Measurements from ENCODE around the gene SH2D7.

SH2D7 gene

GRCh38 chr15:78131295-78132061 is 39.1 kb downstream of the SH2D7 start, which contains the start of gene CIB2:
Gene CIB2, minus strand, starts transcription at chr15:78131445. Its CDS starts 230 bp downstream, at chr15:78131215.
- Histone ChIP-seq H3K9me3 (ENCODE audit: low read length) (no peaks in the 10 kb centered on the region), H3K4me2 (ENCODE audit: low read length) (peak within 1 kb of the TSS; percentile 85), H4K20me1 (ENCODE audit: insufficient read depth, low read length) (no peaks in the 10 kb centered on the region), H3K4me3 (ENCODE audit: low read depth, low read length, poor library complexity, severe bottlenecking) (peak within 1 kb of the TSS; percentile 75), H3K36me3 (ENCODE audit: insufficient read depth, low read length) (no peaks in the 10 kb centered on the region), H3K4me1 (ENCODE audit: insufficient read depth, low read length, severe bottlenecking) (peaks cover 12% of the 10 kb centered on the region), H3F3A (ENCODE audit: insufficient read depth, low read length) (no peaks in the 10 kb centered on the region), H3K27me3 (ENCODE audit: insufficient read depth, low read length) (no peaks in the 10 kb centered on the region), H3K27ac (ENCODE audit: low read depth, low read length, poor library complexity, severe bottlenecking) (no peak within 1 kb of the TSS), H3K9me2 (ENCODE audit: low read depth, low read length) (no peaks in the 10 kb centered on the region), H3K79me2 (ENCODE audit: insufficient read depth, low read length) (no peaks in the 10 kb centered on the region), H2AFZ (ENCODE audit: low read length) (peak within 1 kb of the TSS; percentile 70), H3K9ac (ENCODE audit: low read length) (peak within 1 kb of the TSS; percentile 79)
- TF ChIP-seq EZH2 (IDR thresholded peaks at IDR 0.05; ENCODE audit: borderline replicate concordance, low read length) (no peak), CTCF (IDR thresholded peaks at IDR 0.05; ENCODE audit: low read length) (peak; percentile 59)

- TF ChIP-seq CTCF (IDR thresholded peaks at IDR 0.05; ENCODE audit: low read length), result no peak
- no peak for TF ChIP-seq EZH2 (IDR thresholded peaks at IDR 0.05; ENCODE audit: borderline replicate concordance, low read length)
- Histone ChIP-seq H3K79me2 (ENCODE audit: insufficient read depth, low read length) (no peaks in the 10 kb centered on the region), H3K4me2 (ENCODE audit: low read length) (no peak overlapping the region), H4K20me1 (ENCODE audit: insufficient read depth, low read length) (no peaks in the 10 kb centered on the region), H3F3A (ENCODE audit: insufficient read depth, low read length) (no peaks in the 10 kb centered on the region), H3K4me3 (ENCODE audit: low read depth, low read length, poor library complexity, severe bottlenecking) (no peak overlapping the region), H3K36me3 (ENCODE audit: insufficient read depth, low read length) (no peaks in the 10 kb centered on the region), H3K4me1 (ENCODE audit: insufficient read depth, low read length, severe bottlenecking) (peaks cover 12% of the 10 kb centered on the region), H3K27me3 (ENCODE audit: insufficient read depth, low read length) (no peaks in the 10 kb centered on the region), H2AFZ (ENCODE audit: low read length) (no peak overlapping the region), H3K9me3 (ENCODE audit: low read length) (no peaks in the 10 kb centered on the region), H3K27ac (ENCODE audit: low read depth, low read length, poor library complexity, severe bottlenecking) (no peak overlapping the region), H3K9ac (ENCODE audit: low read length) (no peak overlapping the region), H3K9me2 (ENCODE audit: low read depth, low read length) (no peaks in the 10 kb centered on the region)
These were observed 41.4 kb downstream of the SH2D7 start for GRCh38 chr15:78133801-78134200.

GRCh38 chr15:78139578-78139977 is 47.2 kb downstream of the SH2D7 start:
- Histone ChIP-seq H3K79me2 (ENCODE audit: insufficient read depth, low read length) (no peaks in the 10 kb centered on the region), H2AFZ (ENCODE audit: low read length) (no peak overlapping the region), H3K4me3 (ENCODE audit: low read depth, low read length, poor library complexity, severe bottlenecking) (no peak overlapping the region), H3F3A (ENCODE audit: insufficient read depth, low read length) (no peaks in the 10 kb centered on the region), H3K9me3 (ENCODE audit: low read length) (no peaks in the 10 kb centered on the region), H3K9me2 (ENCODE audit: low read depth, low read length) (no peaks in the 10 kb centered on the region), H3K27me3 (ENCODE audit: insufficient read depth, low read length) (no peaks in the 10 kb centered on the region), H4K20me1 (ENCODE audit: insufficient read depth, low read length) (no peaks in the 10 kb centered on the region), H3K27ac (ENCODE audit: low read depth, low read length, poor library complexity, severe bottlenecking) (no peak overlapping the region), H3K36me3 (ENCODE audit: insufficient read depth, low read length) (no peaks in the 10 kb centered on the region), H3K9ac (ENCODE audit: low read length) (no peak overlapping the region), H3K4me2 (ENCODE audit: low read length) (no peak overlapping the region), H3K4me1 (ENCODE audit: insufficient read depth, low read length, severe bottlenecking) (no peaks in the 10 kb centered on the region)
- no peak for TF ChIP-seq CTCF (IDR thresholded peaks at IDR 0.05; ENCODE audit: low read length)
- no peak for TF ChIP-seq EZH2 (IDR thresholded peaks at IDR 0.05; ENCODE audit: borderline replicate concordance, low read length)

Data from OCI-LY1 (cell line).